Brain microvascular endothelial cell (primary cell): Measurements from ENCODE around the gene KRT1.

Source experiments
- DNase-seq: peaks from one replicate; pipeline ENCODE4 v3.0.0-alpha.2; 2020
- H3K27ac ChIP-seq: fragments of 250-450 bp; sonication (Bioruptor Pico); 2 replicates; pipeline ENCODE4 v1.5.1; 2020; ENCODE audit warnings: mild to moderate bottlenecking, moderate library complexity
- H3K27me3 ChIP-seq: fragments of 250-450 bp; sonication (Bioruptor Pico); replicated peaks from 2 replicates; pipeline ENCODE4 v1.5.1; 2020; ENCODE audit warnings: mild to moderate bottlenecking
- H3K36me3 ChIP-seq: fragments of 250-450 bp; sonication (Bioruptor Pico); replicated peaks from 2 replicates; pipeline ENCODE4 v1.5.1; 2020; ENCODE audit warnings: mild to moderate bottlenecking
- H3K4me3 ChIP-seq: 2 replicates; pipeline ENCODE4 v1.5.1; 2011; ENCODE audit warnings: low read depth, mild to moderate bottlenecking, control low read depth, low read length, moderate library complexity
- CTCF ChIP-seq: IDR thresholded peaks from 2 replicates; pipeline ENCODE4 v1.5.1; 2011; ENCODE audit warnings: low read depth, mild to moderate bottlenecking, moderate library complexity, low read length, control low read depth, inconsistent platforms; ENCODE audit errors: missing control alignments
- in situ Hi-C: cut with HindIII; loops from 2 replicates; pipeline ENCODE4 v1.10.0; 2017; ENCODE audit warnings: low sequenced_read_pairs, low pct_ligation_motif_present

The KRT1 gene

DNA sequence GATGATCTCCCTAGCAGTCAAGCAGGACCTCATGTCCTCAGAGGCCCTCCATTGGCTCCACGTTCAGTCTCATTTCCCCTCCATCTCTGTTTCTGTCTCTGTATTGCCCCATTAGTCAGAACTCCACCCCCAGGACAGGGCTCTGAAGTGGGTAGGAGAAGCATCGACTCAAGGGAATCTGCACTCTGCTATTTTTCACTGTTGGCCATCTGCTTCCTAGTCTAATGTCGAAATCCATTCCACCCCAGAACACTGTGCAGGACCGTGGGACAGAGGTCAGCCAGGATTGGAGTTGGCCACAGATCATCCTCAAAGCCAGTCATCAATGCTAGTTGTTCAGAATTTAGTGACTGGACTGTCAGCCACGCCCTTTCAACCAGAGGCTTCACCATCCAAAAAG is 13.1 kb upstream of the KRT1 start:
- Histone ChIP-seq H3K27ac (no peak overlapping the region), H3K4me3 (no peak overlapping the region), H3K27me3 (peaks cover 25% of the 10 kb centered on the region), H3K36me3 (no peaks in the 10 kb centered on the region)
- in situ Hi-C loops = no loop called here
- no peak for TF ChIP-seq CTCF
- DNase-seq = no peak

DNA sequence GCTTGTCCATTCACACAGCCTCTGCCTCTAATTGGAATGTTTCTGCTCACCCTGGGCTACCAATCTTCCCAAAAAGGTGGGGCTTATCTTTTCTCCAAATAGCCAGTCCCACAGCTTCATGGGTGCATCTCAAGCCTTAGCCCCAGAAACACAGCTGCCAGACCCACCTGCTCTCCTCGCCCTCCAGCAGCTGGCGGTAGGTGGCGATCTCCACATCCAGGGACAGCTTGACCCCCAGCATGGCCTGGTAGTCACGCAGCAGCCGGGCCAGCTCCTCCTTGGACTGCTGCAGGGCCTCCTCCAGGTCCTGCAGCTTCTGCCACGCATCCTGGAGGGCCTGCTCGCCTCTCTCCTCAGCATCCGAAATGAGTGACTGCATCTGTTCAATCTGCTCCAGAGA is 12.0 kb upstream of the KRT1 start:
- Histone ChIP-seq H3K4me3 (no peak overlapping the region), H3K27ac (no peak overlapping the region), H3K27me3 (peaks cover 28% of the 10 kb centered on the region), H3K36me3 (no peaks in the 10 kb centered on the region)
- in situ Hi-C loops = no loop called here
- TF ChIP-seq CTCF = peak; percentile 44
- DNase-seq = no peak

GRCh38 chr12:52691841-52692150 is 11.6 kb upstream of the KRT1 start:
- TF ChIP-seq CTCF = no peak
- no peak overlapping the region for H3K4me3 ChIP-seq
- H3K36me3 ChIP-seq = no peaks in the 10 kb centered on the region
- no peak overlapping the region for H3K27ac ChIP-seq
- no peak for DNase-seq
- in situ Hi-C loops = no loop called here
- peaks cover 28% of the 10 kb centered on the region for H3K27me3 ChIP-seq

DNA sequence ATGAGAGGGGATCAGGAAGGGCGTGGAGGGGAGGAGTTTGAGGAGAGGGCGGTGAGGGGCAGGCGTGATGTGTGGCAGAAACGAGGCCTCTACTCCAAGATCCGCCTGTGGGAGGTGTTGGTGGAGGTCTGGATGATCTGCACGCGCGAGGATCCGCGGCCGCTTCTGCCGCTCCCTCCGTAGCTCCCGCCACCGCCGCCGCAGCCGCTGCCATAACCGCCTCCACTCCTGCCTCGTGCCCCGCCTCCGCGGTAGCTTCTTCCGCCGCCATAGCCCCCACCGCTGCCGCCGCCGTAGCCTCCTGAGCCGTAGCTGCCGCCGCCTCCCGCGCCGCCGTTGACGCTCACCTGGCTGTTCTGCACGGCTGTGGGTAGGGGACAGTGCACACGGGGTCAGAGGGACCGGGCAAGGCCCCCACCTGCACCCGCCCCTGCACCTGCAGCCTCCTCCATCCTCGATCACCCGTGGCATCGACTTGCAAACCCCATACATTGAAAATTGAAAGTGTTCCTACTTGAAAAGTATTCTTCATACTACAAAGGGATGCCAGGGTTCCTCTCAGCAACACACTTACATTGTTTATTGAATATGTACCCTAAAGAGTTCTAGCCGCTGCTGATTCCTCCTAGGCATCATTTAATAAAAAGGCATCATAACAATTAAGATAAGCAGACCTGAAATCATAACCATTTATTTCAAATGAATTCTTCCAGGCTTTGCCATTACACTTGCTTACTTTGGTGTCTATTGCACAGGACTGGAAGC is 11.1 kb upstream of the KRT1 start:
- no peak for TF ChIP-seq CTCF
- H3K36me3 ChIP-seq = no peaks in the 10 kb centered on the region
- DNase-seq = no peak
- no peak overlapping the region for H3K4me3 ChIP-seq
- in situ Hi-C loops = no loop called here
- H3K27ac ChIP-seq = no peak overlapping the region
- H3K27me3 ChIP-seq = peaks cover 28% of the 10 kb centered on the region

DNA sequence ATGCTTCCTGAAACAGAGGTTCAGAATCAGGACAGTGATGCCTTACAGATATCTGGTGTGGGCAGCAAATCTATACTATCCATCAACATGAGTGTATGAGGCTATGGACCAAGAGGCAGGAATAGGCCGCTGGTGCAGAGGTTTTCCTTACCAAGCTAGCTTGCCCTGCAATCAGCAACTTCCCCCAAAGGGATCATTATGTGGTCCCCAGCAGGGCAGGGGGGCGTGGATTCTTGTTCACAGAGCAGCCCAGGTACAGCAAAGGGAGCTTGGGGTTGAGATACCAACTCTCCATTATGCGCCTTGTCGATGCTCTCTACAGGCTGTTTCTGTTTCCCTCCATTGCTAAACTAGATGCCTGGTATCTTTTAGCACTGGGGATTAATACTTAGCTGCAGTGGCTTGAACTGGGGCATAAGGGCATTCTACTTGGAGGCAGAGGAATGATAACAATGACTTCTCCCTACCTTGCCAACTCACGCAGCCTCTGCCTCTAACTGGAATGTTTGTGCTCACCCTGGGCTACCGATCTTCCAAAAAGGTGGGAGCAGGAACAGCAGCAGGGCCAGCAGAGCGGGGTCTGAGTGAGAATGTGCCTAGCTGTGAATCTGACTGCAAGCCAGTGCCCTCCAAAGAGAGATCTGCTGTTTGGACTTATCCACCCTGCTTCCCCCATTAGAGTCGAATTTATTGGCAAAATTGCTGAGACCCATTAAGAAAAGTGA is 10.3 kb upstream of the KRT1 start:
- H3K27me3 ChIP-seq = peaks cover 28% of the 10 kb centered on the region
- no peak overlapping the region for H3K4me3 ChIP-seq

More for the DNA sequence above, 10.3 kb upstream of the KRT1 start:
- in situ Hi-C loops = no loop called here
- no peaks in the 10 kb centered on the region for H3K36me3 ChIP-seq
- no peak overlapping the region for H3K27ac ChIP-seq
- no peak for TF ChIP-seq CTCF
- no peak for DNase-seq
